AG09309 (cell line): ENCODE measurements around the gene WDR82.

ENCODE experiments used
- DNase-seq: peaks from one replicate; pipeline ENCODE4 v3.0.0-alpha.2; 2010; ENCODE audit warnings: low read depth
- H3K4me3 ChIP-seq: 2 replicates; pipeline ENCODE4 v1.5.1; 2011; ENCODE audit warnings: mild to moderate bottlenecking, low read depth, low read length, moderate library complexity; ENCODE audit not compliant: control insufficient read depth
- TF ChIP-seq, protein P1 (sequence below): IDR thresholded peaks from 2 replicates; pipeline ENCODE4 v1.5.1; 2011; ENCODE audit warnings: mild to moderate bottlenecking, low read depth, low read length, inconsistent platforms; ENCODE audit not compliant: insufficient read depth, control insufficient read depth; ENCODE audit errors: missing control alignments

The WDR82 gene

DNA sequence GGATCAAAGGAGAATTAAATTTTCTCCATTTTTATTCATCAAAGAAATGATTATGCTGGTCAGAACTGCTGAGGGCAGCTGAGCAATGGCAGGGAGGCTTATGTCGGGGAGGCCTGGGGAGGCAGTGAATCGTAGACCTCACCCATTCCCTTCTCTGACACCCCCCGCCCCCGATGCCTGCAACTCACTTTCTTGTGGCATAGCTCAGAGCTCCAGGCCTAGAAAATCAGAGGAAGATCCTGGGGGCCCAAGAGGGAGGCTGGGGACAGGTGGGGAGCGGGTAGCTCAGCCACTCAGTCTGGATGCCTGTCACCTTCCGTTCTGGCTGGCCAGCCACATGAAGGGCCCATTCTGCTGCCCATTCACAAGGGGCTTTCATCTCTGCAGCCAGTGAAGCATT is 36.6 kb upstream of the WDR82 start:
- H3K4me3 ChIP-seq: no peak overlapping the region
- no peak for DNase-seq

DNA sequence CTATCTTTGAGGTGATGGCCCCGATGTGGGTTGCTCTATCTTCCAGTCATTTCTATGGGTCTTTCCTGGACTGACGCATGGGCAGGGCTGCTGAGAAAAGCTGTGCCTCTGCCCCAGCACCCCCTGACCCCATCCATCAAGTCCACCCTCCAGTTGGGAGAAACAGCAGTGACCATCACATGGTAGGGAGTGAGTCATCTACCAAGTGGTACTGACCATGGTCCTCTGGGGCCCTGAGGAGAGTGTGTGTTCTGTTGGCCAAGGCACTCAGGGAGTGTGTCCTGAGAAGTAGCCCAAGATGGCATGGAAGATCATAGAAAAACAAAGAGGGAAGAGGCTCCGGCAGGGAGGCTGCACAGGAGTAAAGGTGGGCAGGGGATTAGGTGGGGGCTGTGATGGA is 36.0 kb upstream of the WDR82 start:
- DNase-seq: no peak
- H3K4me3 ChIP-seq: no peak overlapping the region
- TF ChIP-seq, protein P1, sequence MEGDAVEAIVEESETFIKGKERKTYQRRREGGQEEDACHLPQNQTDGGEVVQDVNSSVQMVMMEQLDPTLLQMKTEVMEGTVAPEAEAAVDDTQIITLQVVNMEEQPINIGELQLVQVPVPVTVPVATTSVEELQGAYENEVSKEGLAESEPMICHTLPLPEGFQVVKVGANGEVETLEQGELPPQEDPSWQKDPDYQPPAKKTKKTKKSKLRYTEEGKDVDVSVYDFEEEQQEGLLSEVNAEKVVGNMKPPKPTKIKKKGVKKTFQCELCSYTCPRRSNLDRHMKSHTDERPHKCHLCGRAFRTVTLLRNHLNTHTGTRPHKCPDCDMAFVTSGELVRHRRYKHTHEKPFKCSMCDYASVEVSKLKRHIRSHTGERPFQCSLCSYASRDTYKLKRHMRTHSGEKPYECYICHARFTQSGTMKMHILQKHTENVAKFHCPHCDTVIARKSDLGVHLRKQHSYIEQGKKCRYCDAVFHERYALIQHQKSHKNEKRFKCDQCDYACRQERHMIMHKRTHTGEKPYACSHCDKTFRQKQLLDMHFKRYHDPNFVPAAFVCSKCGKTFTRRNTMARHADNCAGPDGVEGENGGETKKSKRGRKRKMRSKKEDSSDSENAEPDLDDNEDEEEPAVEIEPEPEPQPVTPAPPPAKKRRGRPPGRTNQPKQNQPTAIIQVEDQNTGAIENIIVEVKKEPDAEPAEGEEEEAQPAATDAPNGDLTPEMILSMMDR: no peak

More for the DNA sequence above, 36.6 kb upstream of the WDR82 start:
- TF ChIP-seq, protein P1: no peak

DNA sequence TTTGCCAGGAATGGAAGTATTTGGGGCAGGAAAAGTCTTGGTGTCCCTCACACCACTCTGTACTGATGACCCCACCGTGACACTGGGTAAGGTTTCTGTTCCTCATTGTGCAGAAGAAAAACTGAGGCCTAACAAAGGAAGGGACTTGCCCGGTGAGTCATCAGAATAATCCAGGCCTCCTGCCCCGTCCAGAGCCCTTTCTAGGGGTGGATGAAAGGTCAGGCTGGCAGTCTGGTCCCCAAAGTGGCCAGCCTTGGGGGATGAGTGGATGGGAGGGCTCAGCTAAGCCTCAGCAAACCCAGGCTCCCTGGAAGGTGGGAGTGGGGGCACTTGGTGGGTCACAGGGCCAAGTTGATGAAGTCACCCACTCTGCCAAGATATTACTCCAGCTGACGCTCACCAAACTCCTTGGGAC is 35.3 kb upstream of the WDR82 start:
- H3K4me3 ChIP-seq: no peak overlapping the region

DNA sequence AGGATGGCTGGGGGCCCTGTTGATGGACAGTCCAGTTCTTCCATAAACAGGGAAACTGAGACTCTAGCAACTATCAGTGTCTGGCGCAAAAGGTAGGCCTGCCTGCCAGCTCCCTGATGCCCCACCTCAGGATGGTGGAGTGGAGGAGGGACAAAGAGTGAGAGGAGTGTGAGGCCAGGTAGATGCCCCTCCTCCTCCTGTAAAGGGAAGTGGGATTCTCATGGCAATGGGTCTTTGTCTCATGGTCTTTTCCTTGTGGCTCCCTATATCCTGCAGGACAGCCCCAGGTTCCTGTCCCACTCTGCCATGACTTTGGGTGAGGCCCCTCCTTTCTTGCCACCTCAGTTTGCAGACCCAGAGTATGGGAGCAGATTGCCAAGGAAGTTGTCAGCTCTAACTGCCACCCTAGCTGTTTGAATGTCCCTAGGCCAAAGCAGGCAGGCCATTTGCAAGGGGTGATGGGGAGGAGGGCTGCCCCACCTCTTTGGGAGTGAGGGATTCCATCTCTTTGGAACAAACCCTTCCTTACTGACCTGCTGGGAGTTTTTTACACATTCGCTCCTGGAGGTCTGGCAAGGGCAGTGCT is 34.8 kb upstream of the WDR82 start:
- TF ChIP-seq, protein P1: no peak
- no peak overlapping the region for H3K4me3 ChIP-seq
- DNase-seq: no peak

More for the DNA sequence above, 35.3 kb upstream of the WDR82 start:
- TF ChIP-seq, protein P1: no peak
- no peak for DNase-seq

DNA sequence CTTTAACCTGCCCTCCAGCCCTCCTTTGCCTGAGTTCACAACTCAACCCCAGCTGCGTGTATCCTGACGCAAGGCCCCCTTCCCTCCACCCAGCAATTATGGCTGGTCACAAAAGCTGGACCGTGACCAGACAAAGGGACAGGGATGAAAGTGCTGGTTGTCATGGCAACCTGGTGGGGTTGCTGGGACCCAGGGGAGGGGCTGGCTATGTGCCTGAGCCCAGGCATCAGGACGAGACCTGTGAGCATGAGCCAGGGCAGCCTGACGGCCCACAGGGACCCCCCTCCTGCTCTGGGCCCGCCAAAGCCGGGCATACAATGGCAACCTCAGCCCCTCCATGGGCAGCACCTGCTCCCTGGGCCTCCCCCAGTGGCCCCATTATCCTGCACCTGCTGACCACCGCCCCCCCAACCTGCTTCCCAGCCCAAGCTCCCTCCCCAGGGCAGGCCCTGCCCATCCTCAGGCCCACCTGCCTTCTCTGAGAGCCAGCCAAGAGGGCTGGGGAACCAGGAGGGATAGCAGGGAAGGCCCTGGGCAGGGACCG is 33.2 kb upstream of the WDR82 start:
- TF ChIP-seq, protein P1: no peak
- DNase-seq: no peak
- no peak overlapping the region for H3K4me3 ChIP-seq

DNA sequence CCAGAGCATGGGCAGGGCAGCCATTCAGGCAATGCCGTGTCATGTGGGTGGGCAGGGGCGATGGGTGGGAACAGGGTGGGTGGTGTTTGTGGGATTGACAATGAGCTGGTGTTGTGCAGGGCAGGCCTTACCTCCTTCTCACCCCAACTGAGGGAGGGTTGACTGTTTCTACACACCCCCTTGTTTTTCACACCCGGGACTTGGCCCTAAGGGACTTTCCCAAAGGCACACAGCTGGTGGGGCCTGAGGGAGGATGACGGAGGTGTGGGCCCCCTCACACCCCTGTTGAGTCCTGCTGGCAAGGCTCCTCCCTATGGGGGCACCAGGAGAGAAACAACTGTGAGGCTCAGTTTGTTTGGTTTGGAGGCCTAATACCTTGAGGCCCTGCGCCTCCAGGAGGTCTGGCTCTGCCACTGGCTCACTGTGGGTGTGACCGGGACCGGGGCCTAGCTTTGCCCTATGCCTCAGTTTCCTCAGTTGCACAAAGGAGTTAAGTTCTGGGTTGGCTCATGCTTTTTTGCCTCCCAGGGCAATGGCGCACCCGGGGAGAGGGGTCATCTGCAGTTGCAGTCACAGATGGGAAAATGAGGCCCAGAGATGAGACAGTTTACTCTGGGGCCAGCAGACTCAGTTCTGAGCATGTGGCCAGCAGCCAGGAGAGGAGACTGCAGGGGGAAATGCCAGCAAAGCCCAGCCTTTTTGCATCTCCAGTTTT is 32.6 kb upstream of the WDR82 start:
- DNase-seq: no peak
- H3K4me3 ChIP-seq: no peak overlapping the region
- TF ChIP-seq, protein P1: no peak
